GM19238 (cell line): ENCODE results near the gene UTS2R.
"Not testable (repeated sequence)": the region's sequence is repeated elsewhere in the genome, so short reads cannot be mapped to it uniquely, and the experiment has no call there.

Source experiments
- DNase-seq: peaks from one replicate; pipeline ENCODE4 v3.0.0; 2011; ENCODE audit warnings: low spot score; ENCODE audit not compliant: insufficient read length

The UTS2R gene

GRCh38 chr17:82374626-82375331 is 3.2 kb downstream of the UTS2R start:
- no peak for DNase-seq

GRCh38 chr17:82375359-82376041 is 3.9 kb downstream of the UTS2R start:
- no peak for DNase-seq

- no peak for DNase-seq
These were observed 4.6 kb downstream of the UTS2R start for GRCh38 chr17:82376042-82376730.

- not testable (repeated sequence) for DNase-seq
These were observed 5.7 kb downstream of the UTS2R start for GRCh38 chr17:82377294-82377693.

GRCh38 chr17:82377924-82378740 is 6.6 kb downstream of the UTS2R start:
- no peak for DNase-seq

GRCh38 chr17:82378741-82379021 is 7.1 kb downstream of the UTS2R start:
- DNase-seq: no peak

GRCh38 chr17:82380860-82381702 is 9.5 kb downstream of the UTS2R start:
- no peak for DNase-seq

- DNase-seq: not testable (repeated sequence)
These were observed 10.1 kb downstream of the UTS2R start for GRCh38 chr17:82381703-82382009.

GRCh38 chr17:82382220-82382932 is 10.8 kb downstream of the UTS2R start:
- DNase-seq: not testable (repeated sequence)

- DNase-seq: no peak
These were observed 11.3 kb downstream of the UTS2R start for GRCh38 chr17:82382933-82383255.

GRCh38 chr17:82383411-82383810 is 11.8 kb downstream of the UTS2R start:
- DNase-seq: no peak

- no peak for DNase-seq
These were observed 12.6 kb downstream of the UTS2R start for GRCh38 chr17:82384051-82384729.

- DNase-seq: no peak
These were observed 13.3 kb downstream of the UTS2R start for GRCh38 chr17:82384730-82385481.

- no peak for DNase-seq
These were observed 14.1 kb downstream of the UTS2R start for GRCh38 chr17:82385559-82386254.

- DNase-seq: no peak
These were observed 14.8 kb downstream of the UTS2R start for GRCh38 chr17:82386255-82386831.

- DNase-seq: no peak
These were observed 15.5 kb downstream of the UTS2R start for GRCh38 chr17:82386881-82387704.

- DNase-seq: no peak
These were observed 16.1 kb downstream of the UTS2R start for GRCh38 chr17:82387705-82388106.
